Dendritic cell treated with granulocyte-macrophage colony-stimulating factor and Interleukin-4, amounts not matched to agents 40 ng/mL and 50 ng/mL, for 4 days (primary cell): ENCODE results near the gene ALDH1L2.
"Not testable (repeated sequence)": the region's sequence is repeated elsewhere in the genome, so short reads cannot be mapped to it uniquely, and the experiment has no call there.

Experiments
- H3K27ac Mint-ChIP-seq: one replicate; pipeline ENCODE4 v1.8.0; 2022; ENCODE audit warnings: mild to moderate bottlenecking, mixed read lengths
- H3K27me3 Mint-ChIP-seq: one replicate; pipeline ENCODE4 v1.8.0; 2022; ENCODE audit warnings: mild to moderate bottlenecking, mixed read lengths
- H3K36me3 Mint-ChIP-seq: one replicate; pipeline ENCODE4 v1.8.0; 2022; ENCODE audit warnings: low read depth, mixed read lengths
- H3K4me1 Mint-ChIP-seq: one replicate; pipeline ENCODE4 v1.8.0; 2022; ENCODE audit warnings: low read depth, mixed read lengths
- H3K4me3 Mint-ChIP-seq: one replicate; pipeline ENCODE4 v1.8.0; 2022; ENCODE audit warnings: mild to moderate bottlenecking, moderate library complexity, mixed read lengths
- H3K9me3 Mint-ChIP-seq: one replicate; pipeline ENCODE4 v1.8.0; 2022; ENCODE audit warnings: mixed read lengths
- intact Hi-C: fragments of 100-400 bp; cut with micrococcal nuclease; formaldehyde crosslinking; loops from one replicate; pipeline ENCODE4 v1.15.0; 2022

ALDH1L2 gene

DNA sequence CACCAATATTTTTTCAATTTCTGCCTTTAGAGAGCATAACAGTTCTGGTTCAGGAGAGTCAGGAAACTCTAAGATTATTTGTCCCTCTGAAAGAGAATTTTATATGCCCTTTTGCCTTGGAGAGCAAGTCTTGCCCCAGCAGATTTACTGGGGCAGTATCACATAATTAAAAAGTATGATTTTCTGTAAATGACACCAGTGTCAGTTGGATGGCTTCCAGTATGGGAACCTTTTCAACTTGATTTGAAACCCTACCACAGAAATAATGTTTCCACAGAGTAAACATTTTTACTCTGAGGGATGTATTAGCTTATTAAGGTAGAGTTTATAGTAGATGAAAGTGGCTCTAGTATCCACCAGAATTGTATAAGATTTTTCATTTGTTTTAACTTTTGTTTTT, 82.8 kb downstream of the ALDH1L2 start:
- H3K27ac Mint-ChIP-seq, result no peak overlapping the region
- H3K36me3 Mint-ChIP-seq, result peaks cover 99% of the 10 kb centered on the region
- H3K4me3 Mint-ChIP-seq, result no peak overlapping the region
- intact Hi-C loops, result no loop called here
- peaks cover 33% of the 10 kb centered on the region for H3K4me1 Mint-ChIP-seq
- no peaks in the 10 kb centered on the region for H3K9me3 Mint-ChIP-seq
- no peaks in the 10 kb centered on the region for H3K27me3 Mint-ChIP-seq

- no peaks in the 10 kb centered on the region for H3K27me3 Mint-ChIP-seq
- H3K9me3 Mint-ChIP-seq, result no peaks in the 10 kb centered on the region
- peaks cover 42% of the 10 kb centered on the region for H3K4me1 Mint-ChIP-seq
- no peak overlapping the region for H3K4me3 Mint-ChIP-seq
- H3K36me3 Mint-ChIP-seq, result peaks cover 100% of the 10 kb centered on the region
- peak overlapping the region; percentile 69 for H3K27ac Mint-ChIP-seq
- intact Hi-C loops, result loop anchor here (10.0 kb wide), 1 partner anchor 45 kb away; no protein-coding TSS in a partner anchor
Measured at GRCh38 chr12:104999347-104999685, 84.9 kb downstream of the ALDH1L2 start.

GRCh38 chr12:104998423-104999346, 85.6 kb downstream of the ALDH1L2 start:
- Mint-ChIP-seq H3K4me1 (peaks cover 49% of the 10 kb centered on the region), H3K36me3 (peaks cover 98% of the 10 kb centered on the region), H3K27me3 (no peaks in the 10 kb centered on the region), H3K9me3 (no peaks in the 10 kb centered on the region), H3K4me3 (no peak overlapping the region), H3K27ac (peak overlapping the region; percentile 69)
- intact Hi-C loops, result loop anchor here (10.0 kb wide), 1 partner anchor 46 kb away; no protein-coding TSS in a partner anchor

GRCh38 chr12:104997541-104997940, 86.7 kb downstream of the ALDH1L2 start:
- peak overlapping the region; percentile 2 for H3K4me3 Mint-ChIP-seq
- peak overlapping the region; percentile 69 for H3K27ac Mint-ChIP-seq
- H3K36me3 Mint-ChIP-seq, result peaks cover 98% of the 10 kb centered on the region
- no peaks in the 10 kb centered on the region for H3K27me3 Mint-ChIP-seq
- intact Hi-C loops, result loop anchor here (10.0 kb wide), 1 partner anchor 47 kb away; no protein-coding TSS in a partner anchor
- H3K9me3 Mint-ChIP-seq, result no peaks in the 10 kb centered on the region
- peaks cover 60% of the 10 kb centered on the region for H3K4me1 Mint-ChIP-seq

DNA sequence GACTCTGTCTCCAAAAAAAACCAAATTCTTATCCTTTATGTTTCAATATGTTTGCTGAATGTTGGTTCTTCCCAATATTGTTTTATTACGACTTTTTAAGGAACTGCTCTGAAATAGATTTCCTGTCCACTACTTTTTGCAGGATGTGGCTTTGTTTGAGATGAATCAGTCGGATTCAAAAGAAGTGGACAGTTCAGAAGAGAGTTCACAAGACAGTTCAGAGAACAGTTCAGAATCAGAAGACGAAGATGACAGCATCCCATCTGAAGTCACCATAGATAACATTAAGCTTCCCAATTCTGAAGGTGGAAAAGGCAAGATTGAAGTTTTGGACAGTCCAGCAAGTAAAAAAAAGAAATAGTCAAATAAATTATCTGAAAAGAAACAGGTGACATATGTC, 89.9 kb downstream of the ALDH1L2 start:
- H3K36me3 Mint-ChIP-seq, result peaks cover 98% of the 10 kb centered on the region
- intact Hi-C loops, result loop anchor here (10.0 kb wide), 1 partner anchor 50 kb away; no protein-coding TSS in a partner anchor
- peak overlapping the region; percentile 67 for H3K27ac Mint-ChIP-seq
- no peak overlapping the region for H3K4me3 Mint-ChIP-seq
- peaks cover 77% of the 10 kb centered on the region for H3K4me1 Mint-ChIP-seq
- no peaks in the 10 kb centered on the region for H3K9me3 Mint-ChIP-seq
- no peaks in the 10 kb centered on the region for H3K27me3 Mint-ChIP-seq

DNA sequence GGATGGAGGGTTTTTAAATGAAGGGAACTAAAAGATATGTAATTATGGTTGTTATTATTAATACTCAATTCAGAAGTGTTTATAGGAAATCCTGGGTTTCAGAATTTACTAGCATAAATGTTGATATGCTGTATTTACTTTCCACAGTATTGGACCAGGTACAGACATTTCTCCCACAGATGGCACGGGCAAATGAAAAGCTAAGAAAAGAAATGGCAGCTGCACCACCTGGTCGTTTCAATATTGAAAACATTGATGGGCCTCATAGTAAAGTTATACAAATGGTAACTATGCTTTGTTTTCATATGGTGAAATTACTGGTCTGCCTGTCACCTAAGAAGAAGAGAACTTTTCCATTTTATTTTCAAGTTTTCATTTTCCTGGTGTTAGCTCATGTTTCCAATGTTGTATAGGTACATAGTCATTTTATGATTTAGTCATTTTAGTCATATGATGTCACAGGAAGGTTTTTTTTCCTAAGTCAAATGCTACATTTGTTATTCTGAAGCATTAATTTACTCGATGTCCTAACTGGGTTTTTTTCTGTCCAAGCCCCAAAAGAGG, 92.6 kb downstream of the ALDH1L2 start:
- Mint-ChIP-seq H3K4me3 (no peak overlapping the region), H3K27me3 (no peaks in the 10 kb centered on the region), H3K4me1 (peaks cover 76% of the 10 kb centered on the region), H3K36me3 (peaks cover 84% of the 10 kb centered on the region), H3K9me3 (no peaks in the 10 kb centered on the region), H3K27ac (no peak overlapping the region)
- intact Hi-C loops, result loop anchor here (10.0 kb wide), 1 partner anchor 53 kb away; no protein-coding TSS in a partner anchor

- Mint-ChIP-seq H3K4me3 (no peak overlapping the region), H3K27me3 (no peaks in the 10 kb centered on the region), H3K9me3 (no peaks in the 10 kb centered on the region), H3K36me3 (peaks cover 83% of the 10 kb centered on the region), H3K27ac (no peak overlapping the region), H3K4me1 (peaks cover 74% of the 10 kb centered on the region)
- intact Hi-C loops, result loop anchor here (10.0 kb wide), 1 partner anchor 54 kb away; no protein-coding TSS in a partner anchor
Measured at GRCh38 chr12:104990950-104991349, 93.3 kb downstream of the ALDH1L2 start.

DNA sequence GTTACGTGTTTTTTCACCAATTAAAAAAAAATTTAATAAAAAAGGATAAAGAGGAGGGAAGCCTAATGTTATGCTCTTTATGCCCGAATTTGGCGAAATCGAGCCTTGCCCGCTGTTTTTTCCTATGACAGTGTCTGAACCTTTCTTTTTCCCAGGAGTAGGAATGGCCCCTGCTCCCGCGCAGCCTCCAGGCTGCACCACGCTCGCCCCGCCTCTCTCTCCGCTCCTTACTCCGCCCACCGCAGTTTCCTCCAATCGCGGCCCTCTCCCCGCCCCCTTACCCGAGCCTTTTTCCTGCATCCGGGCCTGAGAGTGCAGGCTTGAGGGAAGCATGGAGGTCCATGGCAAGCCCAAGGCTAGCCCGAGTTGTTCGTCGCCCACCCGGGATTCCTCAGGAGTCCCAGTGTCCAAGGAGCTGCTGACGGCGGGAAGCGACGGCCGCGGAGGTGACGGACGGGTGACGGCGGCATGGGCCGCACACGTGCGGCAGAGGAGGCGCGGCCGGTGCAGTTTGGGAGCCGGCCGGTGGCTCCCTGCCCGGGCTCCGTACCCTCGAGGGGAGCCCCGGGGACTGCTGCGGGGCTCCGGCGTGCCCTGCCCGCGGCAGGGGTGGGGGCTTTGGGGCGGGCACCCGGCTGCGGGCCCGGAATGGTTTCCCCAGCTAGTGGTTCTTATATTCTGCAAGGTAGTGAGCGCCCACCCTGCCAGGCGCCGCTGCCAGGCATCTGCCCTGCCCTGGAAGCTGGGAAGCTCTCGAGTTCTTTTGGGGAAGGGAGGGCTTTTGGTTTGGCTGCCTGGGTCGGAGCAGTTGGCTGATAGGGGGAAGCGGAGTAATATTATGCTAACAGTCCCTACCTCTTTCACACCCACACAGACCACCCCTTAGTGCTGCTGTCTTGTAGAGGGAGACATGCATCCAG, 98.0 kb downstream of the ALDH1L2 start, which contains the start of gene NOPCHAP1:
TSS of gene NOPCHAP1 (plus strand) at position 295 of the 920 bp plus-strand sequence. CDS start at position 332, 37 bp downstream.
- H3K27ac Mint-ChIP-seq, result peak within 1 kb of the TSS; percentile 86

GRCh38 chr12:104985206-104985605, 99.1 kb downstream of the ALDH1L2 start:
- H3K27me3 Mint-ChIP-seq, result no peaks in the 10 kb centered on the region
- H3K27ac Mint-ChIP-seq, result peak overlapping the region; percentile 86
- no peaks in the 10 kb centered on the region for H3K9me3 Mint-ChIP-seq
- peaks cover 27% of the 10 kb centered on the region for H3K36me3 Mint-ChIP-seq
- intact Hi-C loops, result no loop called here
- peaks cover 39% of the 10 kb centered on the region for H3K4me1 Mint-ChIP-seq
- no peak overlapping the region for H3K4me3 Mint-ChIP-seq

More for the DNA sequence above, 98.0 kb downstream of the ALDH1L2 start, which contains the start of gene NOPCHAP1:
- Mint-ChIP-seq H3K36me3 (peaks cover 38% of the 10 kb centered on the region), H3K9me3 (no peaks in the 10 kb centered on the region), H3K4me1 (peaks cover 49% of the 10 kb centered on the region), H3K4me3 (peak within 1 kb of the TSS; percentile 89), H3K27me3 (no peaks in the 10 kb centered on the region)
- intact Hi-C loops, result loop anchor here (1.0 kb wide), 1 partner anchor 28 kb away; the partner anchor contains the start of gene SLC41A2

GRCh38 chr12:104977688-104978087, 106.6 kb downstream of the ALDH1L2 start:
- H3K27me3 Mint-ChIP-seq, H3K9me3 Mint-ChIP-seq, H3K4me3 Mint-ChIP-seq, H3K36me3 Mint-ChIP-seq, intact Hi-C loops: not testable (repeated sequence)
- Mint-ChIP-seq H3K27ac (peak overlapping the region; percentile 52), H3K4me1 (peaks cover 29% of the 10 kb centered on the region)

DNA sequence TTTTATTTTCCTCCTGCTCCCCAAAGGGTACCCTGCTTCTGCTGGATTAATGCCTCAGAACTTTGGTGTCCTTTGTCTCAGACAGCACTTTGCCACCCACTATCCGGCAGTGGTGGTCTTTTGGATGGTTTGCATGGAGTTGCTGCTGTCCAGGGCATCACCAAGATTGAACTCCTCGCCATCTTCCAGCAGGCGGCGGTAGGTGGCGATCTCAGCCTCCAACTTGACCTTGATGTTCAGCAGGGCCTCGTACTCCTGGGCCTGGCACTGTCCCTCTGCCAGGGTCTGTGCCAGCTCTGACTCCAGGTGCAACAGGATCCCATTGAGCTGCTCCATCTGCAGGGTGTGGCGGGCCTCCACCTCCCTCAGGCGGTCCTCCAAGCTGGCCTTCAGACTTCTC, 107.6 kb downstream of the ALDH1L2 start:
- intact Hi-C loops, result no loop called here
- no peaks in the 10 kb centered on the region for H3K9me3 Mint-ChIP-seq
- no peak overlapping the region for H3K4me3 Mint-ChIP-seq
- H3K4me1 Mint-ChIP-seq, result peaks cover 32% of the 10 kb centered on the region
- H3K36me3 Mint-ChIP-seq, result no peaks in the 10 kb centered on the region
- peak overlapping the region; percentile 52 for H3K27ac Mint-ChIP-seq
- no peaks in the 10 kb centered on the region for H3K27me3 Mint-ChIP-seq

DNA sequence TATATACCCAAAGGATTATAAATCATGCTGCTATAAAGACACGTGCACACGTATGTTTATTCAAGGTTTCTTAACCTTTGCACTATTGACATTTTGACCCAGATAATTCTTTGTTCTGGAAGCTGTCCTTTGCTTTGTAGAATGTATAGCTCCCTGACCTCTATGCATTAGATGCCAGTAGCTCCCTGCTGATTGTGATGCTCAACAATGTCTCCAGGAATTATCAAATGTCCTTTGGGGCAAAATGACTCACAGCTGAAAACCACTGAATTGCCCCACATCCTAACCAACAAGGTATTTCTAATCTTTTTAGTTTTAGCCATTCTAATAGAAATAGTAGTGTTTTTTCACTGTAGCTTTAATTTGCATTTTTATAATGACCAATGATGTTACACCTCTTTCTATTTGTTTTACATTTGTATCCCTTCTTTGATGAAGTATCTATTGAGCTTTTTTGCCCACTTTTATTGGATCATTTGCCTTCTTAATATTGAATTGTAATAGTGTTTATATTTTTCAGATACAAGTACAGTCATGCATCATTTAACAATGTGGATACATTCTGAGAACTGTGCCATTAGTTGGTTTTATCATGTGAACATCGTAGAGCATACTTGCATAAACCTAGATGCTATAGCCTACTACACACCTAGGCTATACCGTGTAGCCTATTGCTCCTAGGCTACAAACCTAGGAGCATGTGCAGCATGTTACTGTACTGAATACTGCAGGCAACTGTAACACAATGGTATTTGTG, 108.5 kb downstream of the ALDH1L2 start:
- Mint-ChIP-seq H3K9me3 (no peaks in the 10 kb centered on the region), H3K27ac (no peak overlapping the region), H3K27me3 (no peaks in the 10 kb centered on the region), H3K36me3 (no peaks in the 10 kb centered on the region), H3K4me3 (no peak overlapping the region), H3K4me1 (peaks cover 39% of the 10 kb centered on the region)
- intact Hi-C loops, result loop anchor here (2.0 kb wide), 1 partner anchor 17 kb away; the partner anchor contains the start of gene SLC41A2
